H1 (cell line): ENCODE measurements around the gene VSIR.

ENCODE experiments used
- CREB1 ChIP-seq: IDR thresholded peaks from 2 replicates; pipeline ENCODE4 v1.6.1; 2012; ENCODE audit warnings: inconsistent platforms
- EGR1 ChIP-seq: IDR thresholded peaks from 2 replicates; pipeline ENCODE4 v1.6.1; 2011; ENCODE audit warnings: low read depth, low read length, borderline replicate concordance
- RAD21 ChIP-seq, 2 experiments: IDR thresholded peaks in 1 of 2; conservative IDR thresholded peaks in 1 of 2; 2 replicates each; pipeline ENCODE4 v1.6.1; 2011; ENCODE audit warnings: low read depth in 2 of 2, low read length in 2 of 2, improper control_type of control experiment in 1 of 2, inconsistent platforms in 1 of 2, mild to moderate bottlenecking in 1 of 2, moderate library complexity in 1 of 2
- TAF1 ChIP-seq: IDR thresholded peaks from 2 replicates; pipeline ENCODE4 v1.6.1; 2011; ENCODE audit warnings: mild to moderate bottlenecking, low read depth, low read length
- TF ChIP-seq, protein P1 (sequence below), 3 experiments: IDR thresholded peaks; 1 replicate in 2 of 3; 2 replicates in 1 of 3; pipeline versions ENCODE4 v1.5.1 to v1.6.1; 2011; ENCODE audit warnings: low read length in 3 of 3, mild to moderate bottlenecking in 3 of 3, inconsistent platforms in 2 of 3, low read depth in 1 of 3, moderate library complexity in 1 of 3; ENCODE audit not compliant: insufficient read depth in 1 of 3; ENCODE audit errors: control extremely low read depth in 1 of 3

GRCh38 chr10:71773221-71773971, at the start of gene VSIR:
- TF ChIP-seq, protein P1, sequence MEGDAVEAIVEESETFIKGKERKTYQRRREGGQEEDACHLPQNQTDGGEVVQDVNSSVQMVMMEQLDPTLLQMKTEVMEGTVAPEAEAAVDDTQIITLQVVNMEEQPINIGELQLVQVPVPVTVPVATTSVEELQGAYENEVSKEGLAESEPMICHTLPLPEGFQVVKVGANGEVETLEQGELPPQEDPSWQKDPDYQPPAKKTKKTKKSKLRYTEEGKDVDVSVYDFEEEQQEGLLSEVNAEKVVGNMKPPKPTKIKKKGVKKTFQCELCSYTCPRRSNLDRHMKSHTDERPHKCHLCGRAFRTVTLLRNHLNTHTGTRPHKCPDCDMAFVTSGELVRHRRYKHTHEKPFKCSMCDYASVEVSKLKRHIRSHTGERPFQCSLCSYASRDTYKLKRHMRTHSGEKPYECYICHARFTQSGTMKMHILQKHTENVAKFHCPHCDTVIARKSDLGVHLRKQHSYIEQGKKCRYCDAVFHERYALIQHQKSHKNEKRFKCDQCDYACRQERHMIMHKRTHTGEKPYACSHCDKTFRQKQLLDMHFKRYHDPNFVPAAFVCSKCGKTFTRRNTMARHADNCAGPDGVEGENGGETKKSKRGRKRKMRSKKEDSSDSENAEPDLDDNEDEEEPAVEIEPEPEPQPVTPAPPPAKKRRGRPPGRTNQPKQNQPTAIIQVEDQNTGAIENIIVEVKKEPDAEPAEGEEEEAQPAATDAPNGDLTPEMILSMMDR (IDR thresholded peaks at IDR 0.05; ENCODE audit: control extremely low read depth in 1 of 3, insufficient read depth in 1 of 3, low read depth in 1 of 3, low read length in 3 of 3) = peak; percentile 75 to 78 (median 75)
- TF ChIP-seq EGR1 (no peak), TAF1 (no peak), RAD21 (IDR thresholded peaks at IDR 0.05 in 1 of 2, conservative IDR thresholded peaks at IDR 0.05 in 1 of 2; ENCODE audit: low read depth in 2 of 2, low read length in 2 of 2) (peak; percentile 34 to 58; a peak in 3 of 4 replicates), CREB1 (no peak)
